ENCODE results near the gene CEP170.

GRCh38 chr1:243270097-243270864 is 15.2 kb upstream of the CEP170 start:
- TF ChIP-seq CTCF (IDR thresholded peaks at IDR 0.05): no peak
- TF ChIP-seq POLR2A (IDR thresholded peaks at IDR 0.05): no peak
- no peak for TF ChIP-seq EP300 (IDR thresholded peaks at IDR 0.05; ENCODE audit: low read depth)
